Activated CD4-positive, alpha-beta T cell treated with anti-CD3 and anti-CD28 coated beads for 36 hours (primary cell): ENCODE data around the gene TMEM134. TPM values are rescaled to one million over a fixed set of nuclear protein-coding genes. Genes with fewer than 3 reads are reported as not detected.

ENCODE experiments used
- ATAC-seq: fragments of 200-7000 bp; cut with Tn5 transposase; one replicate; pipeline ENCODE4 v1.10.0; 2021; ENCODE audit warnings: mild to moderate bottlenecking, moderate library complexity
- CTCF ChIA-PET: fragments of 350-600 bp; sonication (Branson Sonifier 250); formaldehyde crosslinking; loops from one replicate; lab custom pipeline; 2021; ENCODE audit warnings: antibody characterized with exemption; lab: Charles Lee
- POLR2A ChIA-PET: fragments of 350-600 bp; sonication (Branson Sonifier 250); formaldehyde crosslinking; loops from one replicate; lab custom pipeline; 2021; ENCODE audit warnings: antibody characterized with exemption, inconsistent platforms; lab: Charles Lee
- DNase-seq: peaks from one replicate; pipeline ENCODE4 v3.0.0-alpha.2; 2020
- H3K27ac Mint-ChIP-seq: one replicate; pipeline ENCODE4 v1.8.0; 2021; ENCODE audit warnings: mixed read lengths
- H3K27me3 Mint-ChIP-seq: one replicate; pipeline ENCODE4 v1.8.0; 2021; ENCODE audit warnings: mixed read lengths
- H3K36me3 Mint-ChIP-seq: one replicate; pipeline ENCODE4 v1.8.0; 2021; ENCODE audit warnings: low read depth, mixed read lengths
- H3K4me1 Mint-ChIP-seq: one replicate; pipeline ENCODE4 v1.8.0; 2021; ENCODE audit warnings: mixed read lengths
- H3K4me3 Mint-ChIP-seq: one replicate; pipeline ENCODE4 v1.8.0; 2021; ENCODE audit warnings: mild to moderate bottlenecking, moderate library complexity, mixed read lengths
- H3K9me3 Mint-ChIP-seq: one replicate; pipeline ENCODE4 v1.8.0; 2021; ENCODE audit warnings: low read depth, mixed read lengths
- intact Hi-C, 2 experiments: fragments of 100-400 bp; cut with DNase I in 1 of 2; cut with micrococcal nuclease in 1 of 2; formaldehyde crosslinking; loops; one replicate each; pipeline versions ENCODE4 v1.14.2 to v1.15.1; 2022 to 2024; cut with DNase I, micrococcal nuclease
- total RNA-seq, 2 experiments: library from RNA; stranded (reverse); gene quantifications; one replicate each; pipeline ENCODE4 v1.2.3, GENCODE V29; 2021

TMEM134 gene
- total RNA-seq, 2 experiments from 2014 or later = 69.9 to 74.7 TPM

- Mint-ChIP-seq H3K4me1 (peaks cover 69% of the 10 kb centered on the region), H3K27ac (peak overlapping the region; percentile 55), H3K36me3 (peaks cover 22% of the 10 kb centered on the region), H3K27me3 (no peaks in the 10 kb centered on the region), H3K4me3 (peak overlapping the region; percentile 59), H3K9me3 (no peaks in the 10 kb centered on the region)
- intact Hi-C loops = loop anchor here in 1 of 2 experiments (1.0 kb wide), 1 partner anchor 14 kb away; the partner anchor contains the start of gene RPS6KB2
- CTCF ChIA-PET = no interaction called here
- DNase-seq (peak; percentile 25), ATAC-seq (no peak)
- POLR2A ChIA-PET = no interaction called here
Observed at GRCh38 chr11:67442504-67443404, 26.3 kb downstream of the TMEM134 start.

GRCh38 chr11:67441731-67442351 lies 27.2 kb downstream of the TMEM134 start:
- CTCF ChIA-PET = no interaction called here

GRCh38 chr11:67441098-67441563 lies 27.9 kb downstream of the TMEM134 start:
- ATAC-seq = no peak
- Mint-ChIP-seq H3K27ac (no peak overlapping the region), H3K27me3 (no peaks in the 10 kb centered on the region), H3K4me1 (peaks cover 54% of the 10 kb centered on the region), H3K4me3 (no peak overlapping the region), H3K36me3 (peaks cover 36% of the 10 kb centered on the region), H3K9me3 (no peaks in the 10 kb centered on the region)
- DNase-seq = peak; percentile 44
- intact Hi-C loops = no loop called here
- ChIA-PET POLR2A (no interaction called here), CTCF (interaction anchor here (1.0 kb wide), 1 partner anchor 40 kb away, joined by 6 read pairs; the partner anchor contains the start of gene PPP1CA)

More at GRCh38 chr11:67441731-67442351, 27.2 kb downstream of the TMEM134 start:
- ATAC-seq (no peak), DNase-seq (peak; percentile 29)
- H3K4me3 Mint-ChIP-seq = no peak overlapping the region
- H3K9me3 Mint-ChIP-seq = no peaks in the 10 kb centered on the region
- intact Hi-C loops = no loop called here
- H3K36me3 Mint-ChIP-seq = peaks cover 30% of the 10 kb centered on the region
- H3K27me3 Mint-ChIP-seq = no peaks in the 10 kb centered on the region
- POLR2A ChIA-PET = no interaction called here
- H3K4me1 Mint-ChIP-seq = peaks cover 60% of the 10 kb centered on the region
- H3K27ac Mint-ChIP-seq = peak overlapping the region; percentile 28

GRCh38 chr11:67440229-67441097 lies 28.6 kb downstream of the TMEM134 start:
- H3K27ac Mint-ChIP-seq = peak overlapping the region; percentile 97
- H3K9me3 Mint-ChIP-seq = no peaks in the 10 kb centered on the region
- H3K4me3 Mint-ChIP-seq = peak overlapping the region; percentile 84
- ATAC-seq (no peak), DNase-seq (peak; percentile 53)
- ChIA-PET CTCF (interaction anchor here (0.6 to 2.4 kb wide), 3 partner anchors 29 to 1633 kb away, joined by 3 to 9 read pairs (median 6); partner anchors contain the start of genes PPP1CA and TMEM134), POLR2A (no interaction called here)
- H3K27me3 Mint-ChIP-seq = no peaks in the 10 kb centered on the region
- peaks cover 39% of the 10 kb centered on the region for H3K36me3 Mint-ChIP-seq
- peaks cover 51% of the 10 kb centered on the region for H3K4me1 Mint-ChIP-seq
- intact Hi-C loops = no loop called here

GRCh38 chr11:67439321-67440228 lies 29.5 kb downstream of the TMEM134 start:
- peak; percentile 2 for ATAC-seq
- Mint-ChIP-seq H3K36me3 (peaks cover 43% of the 10 kb centered on the region), H3K4me1 (peaks cover 49% of the 10 kb centered on the region), H3K27me3 (no peaks in the 10 kb centered on the region), H3K27ac (peak overlapping the region; percentile 97), H3K9me3 (no peaks in the 10 kb centered on the region), H3K4me3 (peak overlapping the region; percentile 84)
- peak; percentile 77 for DNase-seq
- CTCF ChIA-PET = interaction anchor here (0.5 to 3.0 kb wide), 7 partner anchors 8 to 480 kb away, joined by 3 to 16 read pairs (median 3); partner anchors contain the start of genes PPP1CA and TMEM134
- POLR2A ChIA-PET = interaction anchor here (0.6 kb wide), 1 partner anchor 35 kb away, joined by 3 read pairs; no protein-coding TSS in a partner anchor
- intact Hi-C loops = loop anchor here in 1 of 2 experiments (2.0 kb wide), 2 partner anchors 25 to 33 kb away; no protein-coding TSS in a partner anchor

- CTCF ChIA-PET = interaction anchor here (0.6 to 3.0 kb wide), 10 partner anchors 9 to 121 kb away, joined by 3 to 16 read pairs (median 3); partner anchors contain the start of genes PPP1CA, RAD9A and TMEM134
- ATAC-seq (peak; percentile 56), DNase-seq (peak; percentile 94)
- Mint-ChIP-seq H3K27me3 (no peaks in the 10 kb centered on the region), H3K4me3 (peak overlapping the region; percentile 84), H3K36me3 (peaks cover 49% of the 10 kb centered on the region), H3K27ac (peak overlapping the region; percentile 97), H3K4me1 (peaks cover 57% of the 10 kb centered on the region), H3K9me3 (no peaks in the 10 kb centered on the region)
- POLR2A ChIA-PET = interaction anchor here (0.6 to 2.5 kb wide), 7 partner anchors 8 to 48 kb away, joined by 3 to 9 read pairs (median 4); partner anchors contain the start of genes PPP1CA and RAD9A
- intact Hi-C loops = loop anchor here (1.0 to 2.0 kb wide), 5 partner anchors 26 to 68 kb away; no protein-coding TSS in a partner anchor
Observed at GRCh38 chr11:67438158-67438902, 30.7 kb downstream of the TMEM134 start.

GRCh38 chr11:67437809-67438157 lies 31.3 kb downstream of the TMEM134 start:
- no peak for DNase-seq
- ATAC-seq = no peak
- H3K27ac Mint-ChIP-seq = peak overlapping the region; percentile 91
- peaks cover 53% of the 10 kb centered on the region for H3K36me3 Mint-ChIP-seq
- POLR2A ChIA-PET = interaction anchor here (0.8 to 2.5 kb wide), 6 partner anchors 9 to 49 kb away, joined by 3 to 9 read pairs (median 4); partner anchors contain the start of genes PPP1CA and RAD9A
- H3K9me3 Mint-ChIP-seq = no peaks in the 10 kb centered on the region
- CTCF ChIA-PET = interaction anchor here (0.7 to 3.0 kb wide), 7 partner anchors 10 to 46 kb away, joined by 3 to 16 read pairs (median 3); partner anchors contain the start of genes PPP1CA, RAD9A and TMEM134
- no peaks in the 10 kb centered on the region for H3K27me3 Mint-ChIP-seq
- peak overlapping the region; percentile 84 for H3K4me3 Mint-ChIP-seq
- intact Hi-C loops = loop anchor here (1.0 to 2.0 kb wide), 9 partner anchors 17 to 69 kb away; partner anchors contain the start of gene TMEM134 (in 1 of the 2)
- peaks cover 60% of the 10 kb centered on the region for H3K4me1 Mint-ChIP-seq

GRCh38 chr11:67437082-67437808 lies 31.8 kb downstream of the TMEM134 start, which contains the start of gene PTPRCAP:
PTPRCAP (minus strand) TSS chr11:67437682; CDS start chr11:67437619, 63 bp downstream.
- Mint-ChIP-seq H3K27ac (peak within 1 kb of the TSS; percentile 93), H3K36me3 (peaks cover 57% of the 10 kb centered on the region), H3K9me3 (no peaks in the 10 kb centered on the region), H3K4me1 (peaks cover 56% of the 10 kb centered on the region), H3K27me3 (no peaks in the 10 kb centered on the region), H3K4me3 (peak within 1 kb of the TSS; percentile 84)
- DNase-seq = peak; percentile 84
- ChIA-PET POLR2A (interaction anchor here (0.8 to 2.5 kb wide), 8 partner anchors 9 to 49 kb away, joined by 3 to 9 read pairs (median 4); partner anchors contain the start of genes PPP1CA, RAD9A and RPS6KB2), CTCF (interaction anchor here (0.7 to 3.0 kb wide), 6 partner anchors 9 to 45 kb away, joined by 3 to 16 read pairs (median 3); partner anchors contain the start of genes PPP1CA, RAD9A and RPS6KB2)
- ATAC-seq = peak; percentile 24
- intact Hi-C loops = loop anchor here (1.0 to 2.0 kb wide), 4 partner anchors 16 to 70 kb away; partner anchors contain the start of gene TMEM134 (in 1 of the 2)
